ENCODE data around the gene LPCAT3. TPM values are rescaled to one million over a fixed set of nuclear protein-coding genes. Genes with fewer than 3 reads are reported as not detected.

The LPCAT3 gene
- total and polyA plus RNA-seq, 2 of the 13 experiments (the other 11 are each of a cell fraction or from before 2014, with no cell fraction given), result 44.5 to 64.3 TPM

DNA sequence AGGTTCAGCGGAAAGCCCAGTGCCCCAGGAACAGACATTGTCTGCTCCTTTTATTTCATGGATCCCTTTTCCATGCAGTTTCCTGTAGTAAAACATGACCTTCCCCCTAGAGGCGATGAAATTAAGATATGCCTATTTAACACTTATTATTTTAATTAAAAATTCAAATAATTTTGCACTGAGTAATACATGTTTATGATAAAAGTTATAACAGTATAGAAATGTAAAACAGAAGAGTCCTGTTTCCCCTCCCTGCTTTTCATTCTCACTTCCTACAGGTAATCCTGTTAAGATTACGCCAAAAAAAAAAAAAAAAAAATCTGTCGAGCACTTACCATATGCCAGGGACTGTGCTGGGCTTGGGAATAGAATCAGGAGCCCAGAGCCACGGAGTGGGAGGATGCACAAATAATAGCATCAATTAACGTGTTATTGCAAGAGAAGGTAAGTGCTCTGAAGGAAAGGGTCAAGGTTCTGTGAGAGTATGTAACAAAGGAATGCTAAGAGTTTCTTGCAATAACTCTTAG, 830 bp upstream of the LPCAT3 start (continued):
- TF ChIP-seq, protein P1, sequence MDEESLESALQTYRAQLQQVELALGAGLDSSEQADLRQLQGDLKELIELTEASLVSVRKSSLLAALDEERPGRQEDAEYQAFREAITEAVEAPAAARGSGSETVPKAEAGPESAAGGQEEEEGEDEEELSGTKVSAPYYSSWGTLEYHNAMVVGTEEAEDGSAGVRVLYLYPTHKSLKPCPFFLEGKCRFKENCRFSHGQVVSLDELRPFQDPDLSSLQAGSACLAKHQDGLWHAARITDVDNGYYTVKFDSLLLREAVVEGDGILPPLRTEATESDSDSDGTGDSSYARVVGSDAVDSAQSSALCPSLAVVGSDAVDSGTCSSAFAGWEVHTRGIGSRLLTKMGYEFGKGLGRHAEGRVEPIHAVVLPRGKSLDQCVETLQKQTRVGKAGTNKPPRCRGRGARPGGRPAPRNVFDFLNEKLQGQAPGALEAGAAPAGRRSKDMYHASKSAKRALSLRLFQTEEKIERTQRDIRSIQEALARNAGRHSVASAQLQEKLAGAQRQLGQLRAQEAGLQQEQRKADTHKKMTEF (CRISPR knock-in tag; IDR thresholded peaks at IDR 0.05), result no peak
- no peak for TF ChIP-seq MAX (IDR thresholded peaks at IDR 0.05)
- 0 out of 4 replicates have a peak, but pooled peaks of 1 of the 2 experiments have one; percentile 7 for TF ChIP-seq NR2F1 (CRISPR knock-in tag; IDR thresholded peaks at IDR 0.05)
- TF ChIP-seq MED8 (CRISPR knock-in tag; IDR thresholded peaks at IDR 0.05; ENCODE audit: insufficient replicate concordance), result peak; percentile 5
- no peak for TF ChIP-seq ATF7-NPFF (CRISPR knock-in tag; IDR thresholded peaks at IDR 0.05; ENCODE audit: low read depth)
- TF ChIP-seq MAFK (conservative IDR thresholded peaks at IDR 0.05 in 1 of 2, IDR thresholded peaks at IDR 0.05 in 1 of 2; ENCODE audit: low read length in 2 of 2), result no peak
- TF ChIP-seq ZBTB1 (CRISPR knock-in tag; IDR thresholded peaks at IDR 0.05; ENCODE audit: borderline replicate concordance), result no peak
- TF ChIP-seq NR2C2 (CRISPR knock-in tag; IDR thresholded peaks at IDR 0.05; ENCODE audit: borderline replicate concordance), result no peak
- no peak for TF ChIP-seq SP1 (IDR thresholded peaks at IDR 0.05)
- TF ChIP-seq SP1 (CRISPR knock-in tag; IDR thresholded peaks at IDR 0.05), result no peak

DNA sequence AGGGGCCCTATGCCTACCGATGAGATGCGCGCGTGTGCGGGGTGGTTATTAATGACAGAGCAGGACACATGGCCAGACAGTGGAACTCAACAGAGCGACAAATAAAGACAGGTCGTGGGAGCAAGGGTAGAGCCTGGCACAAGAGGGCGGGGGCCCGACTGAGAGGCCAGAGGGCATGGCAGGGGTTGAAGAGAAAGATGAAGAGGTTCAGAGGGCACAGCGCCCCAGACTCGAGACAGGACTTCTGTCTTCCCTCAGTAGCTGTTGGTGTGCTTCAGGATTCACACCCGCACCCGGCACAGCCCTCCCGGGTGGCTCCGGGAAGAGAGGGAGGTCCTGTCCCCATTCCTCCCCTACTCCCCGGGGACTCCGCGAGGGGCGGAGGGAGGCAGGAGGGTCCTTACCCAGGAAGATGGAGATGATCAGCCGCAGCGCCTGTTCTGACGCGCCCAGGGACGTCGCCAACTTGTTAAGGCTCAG, 366 bp downstream of the LPCAT3 start:
- ChIA-PET POLR2A (interaction anchor here (0.6 to 4.1 kb wide), 21 partner anchors 9 to 418 kb away, joined by 3 to 52 read pairs (median 5); partner anchors contain the start of genes C12orf57, C1RL, RNU7-1 and SPSB2), CTCF (ENCODE audit: low intra/inter-chr PET ratio, low total read pairs) (interaction anchor here (0.9 kb wide), 1 partner anchor 74 kb away, joined by 3 read pairs; the partner anchor contains the start of genes C12orf57 and RNU7-1)
- H3K4me1 ChIP-seq (ENCODE audit: insufficient read depth, low read length), result peaks cover 35% of the 10 kb centered on the region
- peak overlapping the region; percentile 60 to 97 (median 85) for H3K4me3 ChIP-seq (replicated peaks in 1 of 3; ENCODE audit: insufficient read depth in 1 of 3, low read depth in 2 of 3, low read length in 3 of 3)
- DNase-seq (ENCODE audit: low spot score), result no peak
- H3K4me2 ChIP-seq (ENCODE audit: low read depth, low read length), result peak overlapping the region; percentile 88
- H3K79me2 ChIP-seq (ENCODE audit: insufficient read depth, low read length), result peaks cover 31% of the 10 kb centered on the region
- no peaks in the 10 kb centered on the region for H4K20me1 ChIP-seq (ENCODE audit: insufficient read depth, low read length)
- H3K27me3 ChIP-seq (ENCODE audit: control insufficient read depth in 1 of 2, insufficient read depth in 2 of 2, low read length in 2 of 2), result no peaks in the 10 kb centered on the region; a peak in 1 of 5 replicates
- WGBS (ENCODE audit: low lambda C conversion rate), result 2% methylated on average over 11 of the region's 25 CpGs
- H3K9me3 ChIP-seq (ENCODE audit: low read length), result no peaks in the 10 kb centered on the region
- peak overlapping the region; percentile 6 for H2AFZ ChIP-seq (ENCODE audit: low read length)
- in situ Hi-C loops (cut with HindIII; ENCODE audit: extremely low pct_ligation_motif_present, low pct_unique_long_range_greater_than_20kb), result loop anchor here (5.0 kb wide), 1 partner anchor 36 kb away; no protein-coding TSS in a partner anchor
- peaks cover 2 to 5% of the 10 kb centered on the region in 2 experiments; a peak in 4 of 5 replicates for H3K36me3 ChIP-seq (replicated peaks in 1 of 2; ENCODE audit: control insufficient read depth in 1 of 2, insufficient read depth in 2 of 2, low read length in 2 of 2)
- peak overlapping the region; percentile 79 for H3K9ac ChIP-seq (ENCODE audit: insufficient read depth, low read depth, low read length)
- ATAC-seq, result peak; percentile 55
- H3K27ac ChIP-seq (ENCODE audit: extremely low read length, insufficient read depth, low read length), result peak overlapping the region; percentile 97
- intact Hi-C loops (cut with micrococcal nuclease; ENCODE audit: unreplicated experiment), result loop anchor here (1.0 to 2.0 kb wide), 2 partner anchors 37 to 48 kb away; partner anchors contain the start of genes EMG1 and PHB2
- no peak for FAIRE-seq
- no TSS peak for BruUV-seq (replicated peaks)
- TF ChIP-seq KAT8 (CRISPR knock-in tag; IDR thresholded peaks at IDR 0.05), result no peak
- TF ChIP-seq MNT (IDR thresholded peaks at IDR 0.05), result 0 out of 2 replicates have a peak, but pooled peaks have one; percentile 15
- TF ChIP-seq HES4 (CRISPR knock-in tag; IDR thresholded peaks at IDR 0.05; ENCODE audit: borderline replicate concordance), result peak; percentile 37; the same call in 1 of the 2 replicates
- no peak for TF ChIP-seq NCOA5 (CRISPR knock-in tag; IDR thresholded peaks at IDR 0.05)
- TF ChIP-seq GATAD1 (CRISPR knock-in tag; IDR thresholded peaks at IDR 0.05), result no peak
- TF ChIP-seq PCBP1 (IDR thresholded peaks at IDR 0.05; ENCODE audit: borderline replicate concordance, low read depth, low read length), result peak; percentile 28; the same call in 1 of the 2 replicates
- TF ChIP-seq LRRFIP1 (CRISPR knock-in tag; conservative IDR thresholded peaks at IDR 0.05), result no peak
- no peak for TF ChIP-seq SMC3 (IDR thresholded peaks at IDR 0.05; ENCODE audit: low read length)

Data from HepG2 (cell line).